Activated CD4-positive, alpha-beta T cell treated with anti-CD3 and anti-CD28 coated beads, Interleukin-2, amount 10 ng/mL, durations not matched to agents 7 days and 5 days (primary cell): ENCODE results near the gene NDUFB6. TPM values are rescaled to one million over a fixed set of nuclear protein-coding genes. Genes with fewer than 3 reads are reported as not detected.
"Not testable (repeated sequence)": the region's sequence is repeated elsewhere in the genome, so short reads cannot be mapped to it uniquely, and the experiment has no call there.

ENCODE experiments used
- CTCF ChIA-PET: fragments of 350-600 bp; sonication (Branson Sonifier 250); formaldehyde crosslinking; loops from one replicate; lab custom pipeline; 2021; ENCODE audit warnings: antibody characterized with exemption; lab: Charles Lee
- POLR2A ChIA-PET: fragments of 350-600 bp; sonication (Branson Sonifier 250); formaldehyde crosslinking; loops from one replicate; lab custom pipeline; 2021; ENCODE audit warnings: antibody characterized with exemption; lab: Charles Lee
- DNase-seq: peaks from one replicate; pipeline ENCODE4 v3.0.0-alpha.2; 2020
- H3K27ac Mint-ChIP-seq: one replicate; pipeline ENCODE4 v1.8.0; 2021; ENCODE audit warnings: mild to moderate bottlenecking, moderate library complexity, mixed read lengths
- H3K27me3 Mint-ChIP-seq: one replicate; pipeline ENCODE4 v1.8.0; 2021; ENCODE audit warnings: mixed read lengths
- H3K36me3 Mint-ChIP-seq: one replicate; pipeline ENCODE4 v1.8.0; 2021; ENCODE audit warnings: low read depth, mixed read lengths
- H3K4me1 Mint-ChIP-seq: one replicate; pipeline ENCODE4 v1.8.0; 2021; ENCODE audit warnings: mixed read lengths
- H3K4me3 Mint-ChIP-seq: one replicate; pipeline ENCODE4 v1.8.0; 2021; ENCODE audit warnings: mild to moderate bottlenecking, moderate library complexity, mixed read lengths
- H3K9me3 Mint-ChIP-seq: one replicate; pipeline ENCODE4 v1.8.0; 2021; ENCODE audit warnings: mixed read lengths
- total RNA-seq, 2 experiments: library from RNA; stranded (reverse); gene quantifications; one replicate each; pipeline ENCODE4 v1.2.3, GENCODE V29; 2021

The NDUFB6 gene
- total RNA-seq, 2 experiments from 2014 or later = 35.5 to 44.9 TPM

DNA sequence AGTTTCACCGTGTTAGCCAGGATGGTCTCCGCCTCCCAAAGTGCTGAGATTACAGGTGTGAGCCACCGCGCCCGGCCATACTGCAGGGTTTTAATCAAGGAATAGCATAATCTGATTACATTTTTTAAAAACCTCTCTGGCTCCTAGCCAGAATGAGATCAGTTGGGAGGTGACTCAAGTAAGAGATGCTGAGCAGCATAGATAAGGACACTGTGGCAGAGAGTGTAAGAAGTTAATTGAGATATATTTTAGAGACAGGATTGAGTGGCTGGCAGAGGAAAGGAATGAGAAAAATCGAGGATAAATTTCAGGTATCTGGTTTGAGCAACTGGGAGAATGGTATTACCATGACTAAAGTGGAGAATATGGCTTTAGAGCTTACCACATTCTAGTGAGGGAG is 39.6 kb downstream of the NDUFB6 start:
- Mint-ChIP-seq H3K4me3 (no peak overlapping the region), H3K27ac (no peak overlapping the region), H3K27me3 (no peaks in the 10 kb centered on the region), H3K9me3 (peaks cover 2% of the 10 kb centered on the region), H3K36me3 (peaks cover 22% of the 10 kb centered on the region), H3K4me1 (no peaks in the 10 kb centered on the region)
- ChIA-PET CTCF (interaction anchor here (1.0 to 1.7 kb wide), 3 partner anchors 17 to 155 kb away, joined by 3 to 7 read pairs (median 4); no protein-coding TSS in a partner anchor), POLR2A (no interaction called here)
- DNase-seq = no peak

DNA sequence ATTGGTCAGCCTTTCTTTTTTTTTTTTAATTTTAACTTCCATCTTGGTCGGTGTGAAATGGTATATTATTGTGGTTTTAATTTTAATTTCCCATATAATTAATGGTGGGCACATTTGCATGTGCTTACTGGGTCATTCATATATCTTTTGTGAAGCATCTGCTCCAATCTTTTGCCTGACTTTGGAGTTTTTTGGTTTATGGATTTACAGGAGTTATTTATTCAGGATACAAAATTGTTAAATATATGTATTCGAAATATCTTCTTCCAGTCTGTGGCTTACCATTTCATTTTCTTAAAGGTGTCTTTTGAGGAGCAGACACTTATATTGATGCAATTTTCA is 46.3 kb downstream of the NDUFB6 start:
- peak overlapping the region; percentile 93 for H3K4me3 Mint-ChIP-seq
- peak overlapping the region; percentile 96 for H3K27ac Mint-ChIP-seq
- peaks cover 48% of the 10 kb centered on the region for H3K4me1 Mint-ChIP-seq
- H3K9me3 Mint-ChIP-seq = peaks cover 19% of the 10 kb centered on the region
- H3K36me3 Mint-ChIP-seq = peaks cover 37% of the 10 kb centered on the region
- H3K27me3 Mint-ChIP-seq = no peaks in the 10 kb centered on the region
- DNase-seq = no peak
- ChIA-PET POLR2A (interaction anchor here (0.6 to 2.5 kb wide), 2 partner anchors 21 to 24 kb away, joined by 3 to 7 read pairs; no protein-coding TSS in a partner anchor), CTCF (interaction anchor here (0.6 to 2.6 kb wide), 14 partner anchors 10 to 1101 kb away, joined by 3 to 13 read pairs (median 4); partner anchors contain the start of genes NDUFB6 and TOPORS)

GRCh38 chr9:32526041-32526706 is 46.8 kb downstream of the NDUFB6 start, which contains the start of gene RIGI:
RIGI (minus strand) TSS chr9:32526196; CDS start chr9:32526166, 30 bp downstream.
- H3K27me3 Mint-ChIP-seq = no peaks in the 10 kb centered on the region
- peak within 1 kb of the TSS; percentile 93 for H3K4me3 Mint-ChIP-seq
- peaks cover 24% of the 10 kb centered on the region for H3K9me3 Mint-ChIP-seq
- POLR2A ChIA-PET = interaction anchor here (0.6 to 2.5 kb wide), 3 partner anchors 22 to 25 kb away, joined by 3 to 7 read pairs (median 3); no protein-coding TSS in a partner anchor
- peak; percentile 86 for DNase-seq
- peak within 1 kb of the TSS; percentile 96 for H3K27ac Mint-ChIP-seq
- H3K36me3 Mint-ChIP-seq = peaks cover 42% of the 10 kb centered on the region
- CTCF ChIA-PET = interaction anchor here (0.6 to 2.6 kb wide), 19 partner anchors 9 to 1102 kb away, joined by 3 to 13 read pairs (median 4); partner anchors contain the start of genes NDUFB6 and TOPORS
- peaks cover 50% of the 10 kb centered on the region for H3K4me1 Mint-ChIP-seq

DNA sequence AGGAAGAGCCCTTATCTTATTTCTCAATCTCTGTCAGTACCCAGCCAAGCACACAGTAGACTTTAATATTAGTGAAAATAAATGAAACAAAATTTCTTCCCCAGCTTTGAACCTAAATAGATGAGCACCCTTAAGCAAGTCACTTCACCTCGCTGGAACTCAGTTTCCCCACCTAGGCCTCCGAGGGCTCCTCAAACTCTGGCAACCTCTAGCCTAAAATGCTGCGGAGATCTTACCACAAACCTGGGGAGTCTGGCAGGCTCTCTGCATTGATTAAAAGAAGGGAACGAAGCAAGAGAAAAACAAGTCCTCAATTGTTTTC is 47.3 kb downstream of the NDUFB6 start:
- peak overlapping the region; percentile 93 for H3K4me3 Mint-ChIP-seq
- H3K27ac Mint-ChIP-seq = peak overlapping the region; percentile 96
- H3K36me3 Mint-ChIP-seq = peaks cover 44% of the 10 kb centered on the region
- peaks cover 51% of the 10 kb centered on the region for H3K4me1 Mint-ChIP-seq
- H3K9me3 Mint-ChIP-seq = peaks cover 24% of the 10 kb centered on the region
- DNase-seq = no peak
- no peaks in the 10 kb centered on the region for H3K27me3 Mint-ChIP-seq
- ChIA-PET POLR2A (interaction anchor here (0.6 to 2.5 kb wide), 2 partner anchors 18 to 25 kb away, joined by 3 to 7 read pairs; no protein-coding TSS in a partner anchor), CTCF (interaction anchor here (0.6 to 2.6 kb wide), 14 partner anchors 9 to 790 kb away, joined by 3 to 13 read pairs (median 4); partner anchors contain the start of gene NDUFB6)

GRCh38 chr9:32524892-32525708 is 47.9 kb downstream of the NDUFB6 start:
- peaks cover 52% of the 10 kb centered on the region for H3K4me1 Mint-ChIP-seq
- ChIA-PET POLR2A (interaction anchor here (0.6 to 2.5 kb wide), 2 partner anchors 17 to 26 kb away, joined by 3 to 7 read pairs; no protein-coding TSS in a partner anchor), CTCF (interaction anchor here (1.0 to 2.6 kb wide), 12 partner anchors 8 to 146 kb away, joined by 3 to 13 read pairs (median 4); partner anchors contain the start of gene NDUFB6)
- H3K9me3 Mint-ChIP-seq = peaks cover 24% of the 10 kb centered on the region
- no peaks in the 10 kb centered on the region for H3K27me3 Mint-ChIP-seq
- DNase-seq = peak; percentile 29
- H3K4me3 Mint-ChIP-seq = peak overlapping the region; percentile 93
- H3K36me3 Mint-ChIP-seq = peaks cover 49% of the 10 kb centered on the region
- H3K27ac Mint-ChIP-seq = peak overlapping the region; percentile 96

- not testable (repeated sequence) for H3K27me3 Mint-ChIP-seq, DNase-seq
- H3K4me1 Mint-ChIP-seq = peaks cover 52% of the 10 kb centered on the region
- H3K9me3 Mint-ChIP-seq = peaks cover 24% of the 10 kb centered on the region
- H3K4me3 Mint-ChIP-seq = peak overlapping the region; percentile 93
- H3K27ac Mint-ChIP-seq = peak overlapping the region; percentile 72
- H3K36me3 Mint-ChIP-seq = peaks cover 54% of the 10 kb centered on the region
- ChIA-PET POLR2A (interaction anchor here (2.5 kb wide), 1 partner anchor 26 kb away, joined by 7 read pairs; no protein-coding TSS in a partner anchor), CTCF (interaction anchor here (1.1 to 2.6 kb wide), 2 partner anchors 47 to 56 kb away, joined by 3 to 8 read pairs; no protein-coding TSS in a partner anchor)
Observed at GRCh38 chr9:32524558-32524891, 48.4 kb downstream of the NDUFB6 start.

DNA sequence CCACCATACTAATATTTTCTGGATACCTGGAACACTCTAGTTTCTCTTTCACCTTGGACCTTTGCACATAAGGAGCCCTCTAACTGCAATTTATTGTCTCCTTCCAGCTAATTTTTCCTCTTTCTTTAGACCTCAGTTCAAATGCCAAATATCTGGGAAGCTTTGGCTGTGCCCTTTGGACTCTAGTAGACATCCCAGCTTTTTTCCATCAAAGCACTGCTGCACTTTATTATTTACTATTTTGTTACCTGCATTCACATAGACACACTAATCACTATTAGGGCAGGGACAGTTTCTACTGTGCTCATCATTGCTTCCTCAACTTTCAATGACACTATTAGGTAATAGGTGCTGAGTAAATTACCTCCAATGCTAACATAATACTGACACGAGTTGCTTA is 49.0 kb downstream of the NDUFB6 start:
- Mint-ChIP-seq H3K27me3 (no peaks in the 10 kb centered on the region), H3K4me3 (peak overlapping the region; percentile 93), H3K4me1 (peaks cover 52% of the 10 kb centered on the region), H3K36me3 (peaks cover 57% of the 10 kb centered on the region), H3K27ac (no peak overlapping the region), H3K9me3 (peaks cover 24% of the 10 kb centered on the region)
- POLR2A ChIA-PET = no interaction called here
- CTCF ChIA-PET = interaction anchor here (1.1 kb wide), 1 partner anchor 48 kb away, joined by 3 read pairs; no protein-coding TSS in a partner anchor
- DNase-seq = no peak

- CTCF ChIA-PET = interaction anchor here (0.6 kb wide), 1 partner anchor 468 kb away, joined by 3 read pairs; no protein-coding TSS in a partner anchor
- no peaks in the 10 kb centered on the region for H3K27me3 Mint-ChIP-seq
- DNase-seq = no peak
- POLR2A ChIA-PET = no interaction called here
- H3K36me3 Mint-ChIP-seq = peaks cover 87% of the 10 kb centered on the region
- no peak overlapping the region for H3K4me3 Mint-ChIP-seq
- peaks cover 32% of the 10 kb centered on the region for H3K4me1 Mint-ChIP-seq
- no peak overlapping the region for H3K27ac Mint-ChIP-seq
- H3K9me3 Mint-ChIP-seq = peaks cover 37% of the 10 kb centered on the region
Observed at GRCh38 chr9:32518276-32518675, 54.7 kb downstream of the NDUFB6 start.

GRCh38 chr9:32516241-32516640 is 56.7 kb downstream of the NDUFB6 start:
- Mint-ChIP-seq H3K27ac (no peak overlapping the region), H3K4me3 (no peak overlapping the region), H3K4me1 (peaks cover 32% of the 10 kb centered on the region), H3K9me3 (peaks cover 22% of the 10 kb centered on the region), H3K36me3 (peaks cover 72% of the 10 kb centered on the region), H3K27me3 (no peaks in the 10 kb centered on the region)
- CTCF ChIA-PET = interaction anchor here (1.1 to 2.5 kb wide), 2 partner anchors 10 kb away, joined by 3 to 11 read pairs; partner anchors contain the start of gene RIGI
- no peak for DNase-seq
- POLR2A ChIA-PET = no interaction called here

- H3K27ac Mint-ChIP-seq = no peak overlapping the region
- peaks cover 40% of the 10 kb centered on the region for H3K4me1 Mint-ChIP-seq
- H3K27me3 Mint-ChIP-seq = no peaks in the 10 kb centered on the region
- CTCF ChIA-PET = interaction anchor here (1.0 to 2.9 kb wide), 3 partner anchors 13 to 130 kb away, joined by 3 to 10 read pairs (median 6); no protein-coding TSS in a partner anchor
- no peak for DNase-seq
- peaks cover 5% of the 10 kb centered on the region for H3K9me3 Mint-ChIP-seq
- H3K4me3 Mint-ChIP-seq = no peak overlapping the region
- H3K36me3 Mint-ChIP-seq = peaks cover 19% of the 10 kb centered on the region
- POLR2A ChIA-PET = no interaction called here
Observed at GRCh38 chr9:32508728-32509127, 64.2 kb downstream of the NDUFB6 start.

GRCh38 chr9:32503008-32503407 is 70.0 kb downstream of the NDUFB6 start:
- Mint-ChIP-seq H3K27ac (no peak overlapping the region), H3K4me1 (peaks cover 3% of the 10 kb centered on the region), H3K4me3 (no peak overlapping the region), H3K27me3 (no peaks in the 10 kb centered on the region), H3K9me3 (no peaks in the 10 kb centered on the region), H3K36me3 (peaks cover 39% of the 10 kb centered on the region)
- ChIA-PET CTCF (interaction anchor here (0.9 to 1.7 kb wide), 3 partner anchors 11 to 35 kb away, joined by 3 to 4 read pairs (median 3); partner anchors contain the start of gene RIGI), POLR2A (no interaction called here)
- no peak for DNase-seq
